Measurements from ENCODE around the gene CTRB2. TPM values are rescaled to one million over a fixed set of nuclear protein-coding genes. Genes with fewer than 3 reads are reported as not detected.
A peak's percentile ranks its signal among the peaks of the same experiment; 100 is the strongest.

Gene CTRB2
- total and polyA plus RNA-seq, 4 donors: 0.09 to 0.33 TPM; not detected in 2

- WGBS: 63% methylated on average over 5 of the region's 5 CpGs
- no peaks in the 10 kb centered on the region for H3K9me3 ChIP-seq (ENCODE audit: control insufficient read depth in 4 of 4, low read length in 3 of 4)
- no peak for TF ChIP-seq ZBTB33 (IDR thresholded peaks at IDR 0.05)
- no peak for TF ChIP-seq SP1 (IDR thresholded peaks at IDR 0.05)
- no peak for TF ChIP-seq FOXA1 (IDR thresholded peaks at IDR 0.05)
- TF ChIP-seq HNF4A (conservative IDR thresholded peaks at IDR 0.05): no peak
- no peak for TF ChIP-seq NR2F2 (IDR thresholded peaks at IDR 0.05)
- TF ChIP-seq GABPA (IDR thresholded peaks at IDR 0.05 in 1 of 2, conservative IDR thresholded peaks at IDR 0.05 in 1 of 2): no peak
- no peak for TF ChIP-seq JUND (IDR thresholded peaks at IDR 0.05)
- no peak for TF ChIP-seq CTCF (IDR thresholded peaks at IDR 0.05; ENCODE audit: low read depth, low read length, missing input control)
- no peak for TF ChIP-seq TAF1 (conservative IDR thresholded peaks at IDR 0.05)
- no peak for TF ChIP-seq EGR1 (IDR thresholded peaks at IDR 0.05; ENCODE audit: low read depth in 2 of 2)
- TF ChIP-seq RXRA (IDR thresholded peaks at IDR 0.05): no peak
- TF ChIP-seq HNF4G (IDR thresholded peaks at IDR 0.05): no peak
- TF ChIP-seq REST (IDR thresholded peaks at IDR 0.05): no peak
- TF ChIP-seq FOXA2 (IDR thresholded peaks at IDR 0.05): no peak
- no peak for TF ChIP-seq RAD21 (IDR thresholded peaks at IDR 0.05)
- TF ChIP-seq ATF3 (IDR thresholded peaks at IDR 0.05): no peak
- TF ChIP-seq MAX (IDR thresholded peaks at IDR 0.05): no peak
- TF ChIP-seq YY1 (IDR thresholded peaks at IDR 0.05): no peak
- H3K36me3 ChIP-seq (ENCODE audit: control insufficient read depth in 4 of 4, insufficient read depth in 3 of 4, low read depth in 1 of 4, low read length in 3 of 4): no peaks in the 10 kb centered on the region
- H3K27me3 ChIP-seq (ENCODE audit: control insufficient read depth in 4 of 4, insufficient read depth in 4 of 4, low read length in 3 of 4): no peaks in the 10 kb centered on the region
- no peak overlapping the region for H3K4me3 ChIP-seq (ENCODE audit: low read depth in 1 of 3, low read length in 3 of 3)
- no peak overlapping the region for H3K9ac ChIP-seq (ENCODE audit: low read depth in 1 of 2, low read length in 2 of 2)
- H3K27ac ChIP-seq (ENCODE audit: low read depth in 1 of 2, low read length in 2 of 2): peak overlapping the region in 1 of 2 donors; percentile 2
- H3K4me1 ChIP-seq (ENCODE audit: control insufficient read depth in 4 of 4, insufficient read depth in 4 of 4, low read length in 3 of 4): peaks cover 19 to 62% (median 34%) of the 10 kb centered on the region in 4 donors
- no peak for DNase-seq (ENCODE audit: low spot score)
These were observed 47.4 kb upstream of the CTRB2 start for GRCh38 chr16:75254359-75254837.

Data from liver (tissue), 9 donors.